Hepatocyte (in vitro differentiated cells): ENCODE results near the gene CRACDL.

Experiments used
- EZH2phosphoT487 ChIP-seq: fragments of 200-600 bp; sonication (generic); IDR thresholded peaks from one replicate; pipeline ENCODE4 v1.6.1; 2018; ENCODE audit warnings: antibody characterized with exemption, mild to moderate bottlenecking, low read depth, moderate library complexity; ENCODE audit not compliant: unreplicated experiment, severe bottlenecking
- TF ChIP-seq, protein P1 (sequence below): fragments of 200-600 bp; sonication (generic); IDR thresholded peaks from 2 replicates; pipeline ENCODE4 v1.5.1; 2016; ENCODE audit warnings: antibody characterized with exemption, mild to moderate bottlenecking; ENCODE audit not compliant: poor library complexity

- TF ChIP-seq, protein P1, sequence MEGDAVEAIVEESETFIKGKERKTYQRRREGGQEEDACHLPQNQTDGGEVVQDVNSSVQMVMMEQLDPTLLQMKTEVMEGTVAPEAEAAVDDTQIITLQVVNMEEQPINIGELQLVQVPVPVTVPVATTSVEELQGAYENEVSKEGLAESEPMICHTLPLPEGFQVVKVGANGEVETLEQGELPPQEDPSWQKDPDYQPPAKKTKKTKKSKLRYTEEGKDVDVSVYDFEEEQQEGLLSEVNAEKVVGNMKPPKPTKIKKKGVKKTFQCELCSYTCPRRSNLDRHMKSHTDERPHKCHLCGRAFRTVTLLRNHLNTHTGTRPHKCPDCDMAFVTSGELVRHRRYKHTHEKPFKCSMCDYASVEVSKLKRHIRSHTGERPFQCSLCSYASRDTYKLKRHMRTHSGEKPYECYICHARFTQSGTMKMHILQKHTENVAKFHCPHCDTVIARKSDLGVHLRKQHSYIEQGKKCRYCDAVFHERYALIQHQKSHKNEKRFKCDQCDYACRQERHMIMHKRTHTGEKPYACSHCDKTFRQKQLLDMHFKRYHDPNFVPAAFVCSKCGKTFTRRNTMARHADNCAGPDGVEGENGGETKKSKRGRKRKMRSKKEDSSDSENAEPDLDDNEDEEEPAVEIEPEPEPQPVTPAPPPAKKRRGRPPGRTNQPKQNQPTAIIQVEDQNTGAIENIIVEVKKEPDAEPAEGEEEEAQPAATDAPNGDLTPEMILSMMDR = no peak
- TF ChIP-seq EZH2phosphoT487 = no peak
Measured at GRCh38 chr2:98907385-98907784, 28.6 kb downstream of the CRACDL start.
